CD14-positive monocyte (primary cell): ENCODE results near the gene GRK1. TPM values are rescaled to one million over a fixed set of nuclear protein-coding genes. Genes with fewer than 3 reads are reported as not detected.

Experiments
- DNase-seq, 3 donors: peaks; one replicate each; pipeline ENCODE4 v3.0.0-alpha.2; 2011 to 2022
- H2AFZ ChIP-seq: 2 replicates; pipeline ENCODE4 v1.6.0; 2012; ENCODE audit warnings: mild to moderate bottlenecking, low read depth, low read length, inconsistent platforms; ENCODE audit not compliant: insufficient read depth, poor library complexity, severe bottlenecking
- H3K27ac ChIP-seq, 2 donors: 1 replicate in 1 of 2; 2 replicates in 1 of 2; pipeline ENCODE4 v1.5.1; 2012 to 2013; ENCODE audit warnings: low read length in 2 of 2, control low read depth in 1 of 2, inconsistent platforms in 1 of 2, low read depth in 1 of 2, mild to moderate bottlenecking in 1 of 2
- H3K27me3 ChIP-seq, 2 donors: one replicate each; pipeline versions ENCODE4 v1.6.0 to v1.6.1; 2011 to 2013; ENCODE audit warnings: low read length in 2 of 2; ENCODE audit not compliant: control insufficient read depth in 2 of 2, insufficient read depth in 2 of 2
- H3K36me3 ChIP-seq, 2 donors: replicated peaks in 1 of 2; 1 replicate in 1 of 2; 2 replicates in 1 of 2; pipeline versions ENCODE4 v1.5.1 to v1.6.1; 2012 to 2013; ENCODE audit warnings: low read length in 2 of 2, control low read depth in 1 of 2, inconsistent platforms in 1 of 2, mild to moderate bottlenecking in 1 of 2; ENCODE audit not compliant: insufficient read depth in 2 of 2, control insufficient read depth in 1 of 2
- H3K4me1 ChIP-seq, 2 donors: 1 replicate in 1 of 2; 2 replicates in 1 of 2; pipeline versions ENCODE4 v1.5.1 to v1.6.1; 2012 to 2013; ENCODE audit warnings: low read length in 2 of 2, control low read depth in 1 of 2, inconsistent platforms in 1 of 2, mild to moderate bottlenecking in 1 of 2, moderate library complexity in 1 of 2; ENCODE audit not compliant: insufficient read depth in 2 of 2, control insufficient read depth in 1 of 2
- H3K4me2 ChIP-seq: replicated peaks from 2 replicates; pipeline ENCODE3; 2012; ENCODE audit warnings: low read length, moderate library complexity, mild to moderate bottlenecking; ENCODE audit not compliant: poor library complexity, severe bottlenecking; ENCODE audit errors: extremely low read depth
- H3K4me3 ChIP-seq, 3 experiments: fragments of 200-600 bp in 1 of 3; sonication (generic) in 1 of 3; replicated peaks in 1 of 3; 1 replicate in 2 of 3; 2 replicates in 1 of 3; pipeline ENCODE4 v1.5.1; 2011 to 2013; ENCODE audit warnings: low read length in 3 of 3, mild to moderate bottlenecking in 3 of 3, control low read depth in 2 of 3, low read depth in 2 of 3, inconsistent platforms in 1 of 3, moderate library complexity in 1 of 3
- H3K79me2 ChIP-seq: 2 replicates; pipeline ENCODE4 v1.6.0; 2012; ENCODE audit warnings: mild to moderate bottlenecking, control low read depth, inconsistent platforms, low read length, moderate library complexity; ENCODE audit not compliant: insufficient read depth
- H3K9ac ChIP-seq: 2 replicates; pipeline ENCODE4 v1.6.0; 2017; ENCODE audit warnings: low read length, mild to moderate bottlenecking; ENCODE audit not compliant: insufficient read depth, poor library complexity, severe bottlenecking
- H3K9me3 ChIP-seq, 2 donors: replicated peaks in 1 of 2; 1 replicate in 1 of 2; 2 replicates in 1 of 2; pipeline versions ENCODE4 v1.5.1 to v1.6.1; 2012 to 2013; ENCODE audit warnings: low read length in 2 of 2, control low read depth in 1 of 2; ENCODE audit not compliant: control insufficient read depth in 1 of 2, insufficient read depth in 1 of 2
- H4K20me1 ChIP-seq: 2 replicates; pipeline ENCODE4 v1.6.0; 2012; ENCODE audit warnings: mild to moderate bottlenecking, low read length, control low read depth, moderate library complexity; ENCODE audit not compliant: insufficient read depth
- H3K27ac Mint-ChIP-seq, 7 donors: one replicate each; pipeline ENCODE4 v1.8.0; 2020; ENCODE audit warnings: mild to moderate bottlenecking in 7 of 7, mixed read lengths in 7 of 7, moderate library complexity in 6 of 7, inconsistent platforms in 2 of 7
- H3K27me3 Mint-ChIP-seq, 3 donors: one replicate each; pipeline ENCODE4 v1.8.0; 2021 to 2022; ENCODE audit warnings: low read depth in 3 of 3, mild to moderate bottlenecking in 3 of 3, mixed read lengths in 3 of 3, moderate library complexity in 3 of 3, inconsistent platforms in 1 of 3
- H3K36me3 Mint-ChIP-seq, 2 donors: one replicate each; pipeline ENCODE4 v1.8.0; 2020; ENCODE audit warnings: mixed read lengths in 2 of 2, inconsistent platforms in 1 of 2, mild to moderate bottlenecking in 1 of 2
- H3K4me1 Mint-ChIP-seq: one replicate; pipeline ENCODE4 v1.8.0; 2020; ENCODE audit warnings: mild to moderate bottlenecking, mixed read lengths
- H3K4me3 Mint-ChIP-seq, 2 donors: one replicate each; pipeline ENCODE4 v1.8.0; 2020; ENCODE audit warnings: mild to moderate bottlenecking in 2 of 2, mixed read lengths in 2 of 2, moderate library complexity in 1 of 2
- H3K9me3 Mint-ChIP-seq, 7 donors: one replicate each; pipeline ENCODE4 v1.8.0; 2020 to 2022; ENCODE audit warnings: mixed read lengths in 7 of 7, mild to moderate bottlenecking in 6 of 7, moderate library complexity in 6 of 7, inconsistent platforms in 2 of 7
- CTCF ChIP-seq: fragments of 200-600 bp; IDR thresholded peaks from one replicate; pipeline ENCODE4 v1.8.0; 2022; ENCODE audit warnings: antibody characterized with exemption, mild to moderate bottlenecking
- WGBS: methylation state at CpG from one replicate; pipeline ENCODE4 v1.1.5; 2013; ENCODE audit warnings: missing lambda C conversion rate; ENCODE audit not compliant: insufficient coverage; 5-methylcytosine and 5-hydroxymethylcytosine counted together
- intact Hi-C, 2 donors: fragments of 100-400 bp; cut with micrococcal nuclease; formaldehyde crosslinking; loops; one replicate each; pipeline versions ENCODE4 v1.15.0 to v1.15.1; 2023
- polyA plus RNA-seq, 3 donors: library from polyadenylated mRNA; depleted of rRNA in 1 of 3; unstranded in 2 of 3; stranded (reverse) in 1 of 3; fragments of 300-500 nt in 2 of 3; fragments of >200 nt in 1 of 3; fragmentation: Illumina TruSeq in 2 of 3; gene quantifications; 1 replicate in 2 of 3; 2 replicates in 1 of 3; pipeline ENCODE4 v1.2.3, GENCODE V29; 2012 to 2021

The GRK1 gene
- polyA plus RNA-seq, 3 donors, result not detected

DNA sequence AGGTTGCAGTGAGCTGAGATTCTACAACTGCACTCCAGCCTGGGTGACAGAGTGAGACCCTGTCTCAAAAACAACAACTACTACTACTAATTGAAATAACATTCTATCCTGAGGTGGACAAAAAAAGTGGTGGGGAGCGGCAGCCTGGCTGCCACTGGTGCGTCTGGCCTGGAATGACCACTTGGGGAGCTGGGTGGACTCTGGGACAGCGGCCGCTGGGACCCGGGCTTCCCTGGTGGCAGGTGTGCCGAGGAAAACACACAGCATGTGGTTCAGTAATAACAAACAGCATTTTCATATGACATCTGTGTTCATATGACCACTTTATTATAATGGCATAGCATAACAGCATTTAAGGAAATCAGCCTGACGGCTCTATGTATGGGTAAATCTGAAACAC is 48.6 kb upstream of the GRK1 start:
- Mint-ChIP-seq H3K27me3 (no peaks in the 10 kb centered on the region), H3K4me3 (no peak overlapping the region), H3K4me1 (peaks cover 29% of the 10 kb centered on the region), H3K9me3 (peaks cover 0 to 4% (median 0%) of the 10 kb centered on the region in 7 donors), H3K36me3 (peaks cover 11 to 25% of the 10 kb centered on the region in 2 donors), H3K27ac (peak overlapping the region in 5 of 7 donors; percentile 22 to 80 (median 52))
- H4K20me1 ChIP-seq, result no peaks in the 10 kb centered on the region
- TF ChIP-seq CTCF, result no peak
- H3K27me3 ChIP-seq, result no peaks in the 10 kb centered on the region
- no peak overlapping the region for H2AFZ ChIP-seq
- peaks cover 0 to 28% of the 10 kb centered on the region in 2 donors for H3K36me3 ChIP-seq
- peak overlapping the region in 1 of 2 donors; percentile 27 for H3K27ac ChIP-seq
- intact Hi-C loops, result no loop called here
- DNase-seq, result no peak
- H3K4me2 ChIP-seq, result no peak overlapping the region
- H3K9me3 ChIP-seq, result no peaks in the 10 kb centered on the region
- H3K4me1 ChIP-seq, result peaks cover 35 to 39% of the 10 kb centered on the region in 2 donors
- no peak overlapping the region for H3K4me3 ChIP-seq
- 100% methylated on average over 2 of the region's 7 CpGs for WGBS
- peaks cover 70% of the 10 kb centered on the region for H3K79me2 ChIP-seq
- no peak overlapping the region for H3K9ac ChIP-seq

DNA sequence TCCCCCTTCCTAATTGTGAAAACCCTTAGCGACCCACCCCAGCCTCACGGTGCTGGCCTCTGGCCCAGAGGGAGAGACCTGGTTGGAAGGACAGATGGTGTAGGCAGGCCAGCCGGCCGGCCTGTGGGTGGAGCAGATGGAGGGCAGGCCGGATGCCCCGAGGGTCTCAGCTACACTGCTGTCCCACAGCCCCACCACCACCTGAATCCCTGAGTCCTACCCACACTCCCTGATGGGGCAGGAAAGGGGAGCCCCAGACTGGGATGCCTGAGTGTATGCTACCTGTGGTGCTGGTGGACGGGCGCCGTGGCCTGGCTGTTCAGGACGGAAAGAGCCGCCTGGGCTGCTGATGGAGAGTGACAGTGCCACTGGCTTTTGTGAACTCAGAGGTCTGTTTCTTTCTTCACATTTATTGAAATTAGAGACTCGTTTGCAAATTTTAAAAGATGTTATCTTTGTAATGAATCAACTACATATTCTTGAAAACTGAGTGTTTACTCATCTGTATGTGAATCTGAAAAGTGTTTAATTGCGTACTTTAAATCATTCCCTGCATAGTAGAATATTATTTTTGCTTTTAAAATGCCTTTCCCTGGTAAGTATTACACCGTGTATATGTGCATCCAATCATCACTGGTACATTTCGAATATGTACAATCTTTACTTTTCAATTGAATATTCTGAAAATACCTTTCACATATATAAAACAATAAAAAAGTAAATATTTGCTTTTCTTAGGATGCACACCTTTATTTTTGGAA is 46.8 kb upstream of the GRK1 start:
- intact Hi-C loops, result no loop called here
- Histone ChIP-seq H3K9me3 (no peaks in the 10 kb centered on the region), H3K27me3 (no peaks in the 10 kb centered on the region), H3K36me3 (peaks cover 5 to 37% of the 10 kb centered on the region in 2 donors), H2AFZ (no peak overlapping the region), H3K4me3 (no peak overlapping the region), H3K9ac (no peak overlapping the region), H3K79me2 (peaks cover 52% of the 10 kb centered on the region), H3K27ac (peak overlapping the region in 1 of 2 donors; percentile 58), H3K4me1 (peaks cover 24% of the 10 kb centered on the region in 2 donors), H4K20me1 (no peaks in the 10 kb centered on the region), H3K4me2 (no peak overlapping the region)
- peaks cover 23% of the 10 kb centered on the region for H3K4me1 Mint-ChIP-seq
- H3K36me3 Mint-ChIP-seq, result peaks cover 17 to 41% of the 10 kb centered on the region in 2 donors
- no peak for TF ChIP-seq CTCF
- no peak for DNase-seq
- H3K27me3 Mint-ChIP-seq, result peaks cover 0 to 10% (median 0%) of the 10 kb centered on the region in 3 donors
- peaks cover 0 to 5% (median 0%) of the 10 kb centered on the region in 7 donors for H3K9me3 Mint-ChIP-seq
- 100% methylated on average over 1 of the region's 15 CpGs for WGBS
- peak overlapping the region in 4 of 7 donors; percentile 18 to 85 (median 46) for H3K27ac Mint-ChIP-seq
- no peak overlapping the region for H3K4me3 Mint-ChIP-seq
